Measurements from ENCODE around the gene KDELR3.
A peak's percentile ranks its signal among the peaks of the same experiment; 100 is the strongest.
"Not testable (repeated sequence)": the region's sequence is repeated elsewhere in the genome, so short reads cannot be mapped to it uniquely, and the experiment has no call there.

The KDELR3 gene

GRCh38 chr22:38456272-38456835, 11.5 kb upstream of the KDELR3 start:
- DNase-seq (ENCODE audit: low read depth, low spot score), result no peak

- no peak for DNase-seq (ENCODE audit: low read depth, low spot score)
Observed at GRCh38 chr22:38456841-38457699, 10.8 kb upstream of the KDELR3 start.

GRCh38 chr22:38460426-38460840, 7.5 kb upstream of the KDELR3 start:
- DNase-seq (ENCODE audit: low read depth, low spot score), result no peak

GRCh38 chr22:38461057-38461413, 6.9 kb upstream of the KDELR3 start:
- no peak for DNase-seq (ENCODE audit: low read depth, low spot score)

GRCh38 chr22:38461414-38462081, 6.3 kb upstream of the KDELR3 start:
- DNase-seq (ENCODE audit: low read depth, low spot score), result peak; percentile 95

- DNase-seq (ENCODE audit: low read depth, low spot score), result no peak
Observed at GRCh38 chr22:38462960-38463784, 4.7 kb upstream of the KDELR3 start.

- DNase-seq (ENCODE audit: low read depth, low spot score), result no peak
Observed at GRCh38 chr22:38464992-38465672, 2.8 kb upstream of the KDELR3 start.

GRCh38 chr22:38465673-38466490, 2.0 kb upstream of the KDELR3 start:
- no peak for DNase-seq (ENCODE audit: low read depth, low spot score)

- DNase-seq (ENCODE audit: low read depth, low spot score), result no peak
Observed at GRCh38 chr22:38467438-38467903, 425 bp upstream of the KDELR3 start.

GRCh38 chr22:38468443-38469305, 778 bp downstream of the KDELR3 start:
- no peak for DNase-seq (ENCODE audit: low read depth, low spot score)

- no peak for DNase-seq (ENCODE audit: low read depth, low spot score)
Observed at GRCh38 chr22:38469306-38469781, 1.4 kb downstream of the KDELR3 start.

GRCh38 chr22:38470179-38470578, 2.3 kb downstream of the KDELR3 start:
- not testable (repeated sequence) for DNase-seq (ENCODE audit: low read depth, low spot score)

- no peak for DNase-seq (ENCODE audit: low read depth, low spot score)
Observed at GRCh38 chr22:38471237-38471636, 3.3 kb downstream of the KDELR3 start.

- DNase-seq (ENCODE audit: low read depth, low spot score), result no peak
Observed at GRCh38 chr22:38474003-38474607, 6.2 kb downstream of the KDELR3 start.

- DNase-seq (ENCODE audit: low read depth, low spot score), result no peak
Observed at GRCh38 chr22:38477585-38477984, 9.7 kb downstream of the KDELR3 start.

GRCh38 chr22:38479096-38479837, 11.4 kb downstream of the KDELR3 start:
- no peak for DNase-seq (ENCODE audit: low read depth, low spot score)

- no peak for DNase-seq (ENCODE audit: low read depth, low spot score)
Observed at GRCh38 chr22:38481162-38481870, 13.4 kb downstream of the KDELR3 start.
